Fibroblast of skin of abdomen (primary cell): ENCODE data around the gene SAV1.
"Not testable (repeated sequence)": the region's sequence is repeated elsewhere in the genome, so short reads cannot be mapped to it uniquely, and the experiment has no call there.

Experiments used
- DNase-seq: peaks from one replicate; pipeline ENCODE4 v3.0.0-alpha.2; 2013

SAV1 gene

GRCh38 chr14:50665300-50665699 is 2.8 kb downstream of the SAV1 start:
- DNase-seq, result not testable (repeated sequence)

- not testable (repeated sequence) for DNase-seq
Observed at GRCh38 chr14:50664579-50664978, 3.5 kb downstream of the SAV1 start.

DNA sequence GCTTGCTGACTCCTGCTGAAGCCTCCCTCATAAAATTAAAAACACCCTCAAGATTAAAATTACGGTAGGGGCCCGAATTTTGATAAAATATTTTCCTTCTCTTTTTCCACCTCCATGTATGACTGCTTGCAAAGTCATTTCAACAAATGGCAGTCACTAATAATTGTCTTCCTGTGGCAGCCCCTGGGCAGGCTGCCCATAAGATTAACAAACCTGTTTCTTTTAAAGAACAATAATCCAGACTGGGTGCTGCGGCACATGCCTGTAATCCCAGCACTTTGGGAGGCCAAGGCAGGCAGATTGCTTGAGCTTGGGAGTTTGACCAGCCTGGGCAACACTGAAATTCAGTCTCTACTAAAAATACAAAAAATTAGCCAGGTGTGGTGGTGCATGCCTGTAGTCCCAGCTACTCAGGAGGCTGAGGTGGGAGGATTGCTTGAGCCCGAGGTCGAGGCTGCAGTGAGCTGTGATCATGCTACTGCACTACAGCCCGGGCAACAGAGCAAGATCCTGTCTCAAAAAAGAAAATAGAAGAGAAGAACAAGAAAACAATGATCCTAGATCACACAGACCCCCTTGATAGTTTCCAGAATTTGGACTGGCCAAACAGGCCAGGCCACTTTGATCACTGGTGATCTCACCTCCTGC is 8.7 kb downstream of the SAV1 start:
- DNase-seq, result no peak

DNA sequence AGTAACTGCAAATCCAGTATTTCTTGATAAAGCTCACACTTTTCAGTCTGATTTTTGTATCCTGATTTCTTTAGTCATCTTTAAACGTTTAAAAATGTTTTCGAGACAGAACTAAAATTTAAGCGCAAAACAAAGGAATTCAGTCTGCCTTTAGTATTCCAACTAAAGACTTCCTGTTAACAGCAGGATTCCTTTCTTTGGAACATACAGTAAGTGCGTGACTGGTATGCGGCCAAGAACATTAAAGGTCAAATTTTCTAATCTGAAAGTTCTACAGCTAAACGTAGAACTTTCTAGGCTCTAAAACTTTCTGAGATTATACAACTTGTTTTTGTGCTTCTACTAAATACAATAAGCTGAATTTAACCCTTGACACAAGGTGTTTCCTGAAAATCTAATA is 9.9 kb downstream of the SAV1 start:
- DNase-seq, result peak; percentile 42

- no peak for DNase-seq
Observed at GRCh38 chr14:50657753-50658152, 10.4 kb downstream of the SAV1 start.

DNA sequence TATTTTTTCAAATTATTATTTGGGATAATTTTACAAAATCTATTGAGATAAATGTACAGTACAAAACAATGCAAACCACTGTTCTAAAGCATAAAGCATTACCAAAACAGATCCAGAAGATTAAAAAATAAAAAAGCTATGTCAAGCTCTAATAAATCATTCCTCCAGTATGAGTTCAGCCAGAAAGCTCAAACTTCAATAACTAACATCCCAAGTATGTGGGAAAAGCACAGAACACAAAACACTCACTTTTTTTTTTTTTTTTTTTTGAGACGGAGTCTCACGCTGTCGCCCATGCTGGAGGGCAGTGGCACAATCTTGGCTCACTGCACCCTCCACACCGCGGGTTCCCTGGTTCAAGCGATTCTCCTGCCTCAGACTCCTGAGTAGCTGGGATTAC is 11.3 kb downstream of the SAV1 start:
- DNase-seq, result peak; percentile 43

GRCh38 chr14:50649691-50650090 is 18.4 kb downstream of the SAV1 start:
- DNase-seq, result no peak

DNA sequence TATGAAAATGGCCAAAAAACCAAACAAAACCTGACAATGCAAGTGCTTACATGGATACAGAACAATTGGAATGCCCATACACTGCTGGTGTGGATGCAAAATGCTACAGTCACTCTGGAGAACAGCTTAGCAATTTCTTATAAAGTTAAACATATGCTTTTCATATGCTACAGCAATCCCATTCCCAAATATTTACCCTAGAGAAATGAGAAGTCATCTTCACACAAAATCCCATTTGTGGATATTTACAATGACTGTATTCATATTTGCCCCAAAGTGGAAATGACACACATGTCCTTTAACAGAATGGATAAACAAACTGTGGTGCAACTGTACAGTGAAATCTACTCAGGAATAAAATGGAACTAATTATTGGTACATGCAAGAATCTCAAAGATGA is 20.4 kb downstream of the SAV1 start:
- no peak for DNase-seq

DNA sequence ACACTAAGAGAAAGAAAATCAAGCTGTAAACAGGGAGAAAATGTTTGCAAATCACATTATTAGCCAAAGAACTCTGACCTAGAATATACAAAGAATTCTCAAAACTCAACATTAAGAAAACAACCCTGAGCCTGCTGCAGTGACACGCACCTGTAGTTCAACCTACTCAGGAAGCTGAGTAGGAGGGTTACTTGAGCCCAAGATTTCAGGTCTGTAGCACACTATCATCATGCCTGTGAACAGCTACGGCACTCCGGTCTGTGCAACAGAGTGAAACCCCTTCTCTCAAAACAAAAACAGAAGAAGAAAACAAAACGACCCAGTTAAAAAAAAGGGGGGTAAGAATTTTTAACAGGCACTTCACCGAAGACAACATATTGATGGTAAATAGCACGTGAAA is 20.8 kb downstream of the SAV1 start:
- no peak for DNase-seq

DNA sequence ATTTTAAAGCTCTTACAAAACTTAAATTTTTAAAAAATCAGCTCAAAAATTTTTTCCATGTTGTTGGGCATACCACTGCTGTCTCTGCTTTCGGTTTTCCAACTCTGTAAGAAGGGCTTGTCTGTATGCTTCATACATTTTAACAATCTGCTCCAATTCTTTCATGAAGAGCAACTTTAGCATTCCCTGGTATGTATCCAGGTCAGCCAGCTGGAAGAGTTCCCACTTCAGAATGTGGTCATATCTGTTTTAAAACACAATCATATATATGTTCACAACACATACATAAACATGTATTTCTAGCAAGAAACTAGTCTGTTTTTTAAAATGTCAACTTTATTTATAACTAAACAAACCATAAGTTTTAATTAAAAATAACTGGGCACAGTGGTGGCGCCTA is 33.0 kb downstream of the SAV1 start:
- DNase-seq, result peak; percentile 43

DNA sequence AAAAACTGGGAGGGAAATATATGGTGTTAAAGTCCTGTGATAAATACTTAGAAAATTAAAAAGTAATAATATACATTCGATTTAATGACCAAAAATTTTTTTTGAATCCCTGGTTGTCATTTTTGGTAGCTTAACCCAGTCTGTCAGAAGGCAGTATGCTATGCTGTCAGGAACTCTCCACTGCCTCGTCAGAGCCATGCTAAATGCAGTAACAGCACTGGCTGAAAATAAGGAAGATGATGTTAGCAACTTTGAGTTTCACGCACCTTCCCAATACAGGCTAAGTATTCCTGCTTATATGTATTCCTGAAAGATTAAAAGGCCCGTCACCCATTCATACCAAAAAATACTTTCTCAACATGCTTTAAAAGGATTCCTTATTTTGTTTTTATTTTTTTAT is 34.2 kb downstream of the SAV1 start:
- no peak for DNase-seq

GRCh38 chr14:50631408-50631821 is 36.7 kb downstream of the SAV1 start:
- DNase-seq, result peak; percentile 58

DNA sequence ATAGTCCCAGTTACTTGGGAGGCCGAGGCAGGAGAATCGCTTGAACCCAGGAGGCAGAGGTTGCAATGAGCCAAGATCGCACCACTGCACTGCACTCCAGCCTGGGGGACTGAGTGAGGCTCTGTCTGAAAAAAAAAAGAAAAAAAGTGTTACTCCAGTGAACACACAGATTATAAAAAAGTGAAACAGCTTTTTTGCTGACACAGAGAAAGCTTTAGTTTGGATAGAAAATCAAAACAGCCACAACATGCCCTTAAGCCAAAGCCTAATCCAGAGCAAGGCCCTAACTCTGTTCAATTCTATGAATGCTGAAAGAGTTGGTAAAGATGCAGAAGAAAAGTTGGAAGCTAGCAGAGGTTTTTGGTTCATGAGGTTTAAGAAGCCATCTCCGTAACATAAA is 43.2 kb downstream of the SAV1 start:
- DNase-seq, result not testable (repeated sequence)

DNA sequence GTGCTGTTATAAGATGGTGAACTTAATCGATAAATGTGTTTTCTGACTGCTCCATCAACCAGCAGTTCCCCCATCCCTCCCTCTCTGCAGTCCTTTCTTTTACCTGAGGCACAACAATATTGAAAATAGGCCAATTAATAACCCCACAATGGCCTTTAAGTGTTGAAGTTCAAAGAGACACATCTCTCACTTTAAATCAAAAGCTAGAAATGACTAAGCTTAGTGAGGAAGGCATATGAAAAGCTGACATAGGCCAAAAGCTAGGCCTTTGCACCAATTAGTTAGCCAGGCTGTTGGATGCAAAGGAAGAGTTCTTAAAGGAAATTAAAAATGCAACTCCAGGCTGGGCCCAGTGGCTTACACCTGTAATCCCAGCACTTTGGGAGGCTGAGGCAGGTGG is 43.7 kb downstream of the SAV1 start:
- DNase-seq, result no peak

- peak; percentile 13 for DNase-seq
Observed at GRCh38 chr14:50622978-50623377, 45.1 kb downstream of the SAV1 start.

DNA sequence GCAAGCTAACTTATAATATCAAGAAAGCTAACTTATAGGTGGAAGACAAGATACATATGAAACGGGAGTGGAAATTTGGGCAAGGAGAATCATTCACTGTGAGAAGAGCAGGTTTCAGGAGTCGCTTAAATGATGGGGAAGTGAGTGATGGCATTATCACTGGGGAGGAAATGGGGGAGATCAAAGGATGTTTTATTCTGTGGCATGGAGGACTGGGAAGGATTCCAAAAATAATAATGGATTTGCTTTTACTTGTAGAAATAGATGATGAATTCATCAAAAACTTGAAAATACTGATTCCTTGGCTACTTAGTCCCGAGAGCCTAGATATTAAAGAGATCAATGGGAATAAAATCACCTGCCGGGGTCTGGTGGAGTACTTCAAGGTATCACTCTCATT is 47.8 kb downstream of the SAV1 start:
- no peak for DNase-seq

DNA sequence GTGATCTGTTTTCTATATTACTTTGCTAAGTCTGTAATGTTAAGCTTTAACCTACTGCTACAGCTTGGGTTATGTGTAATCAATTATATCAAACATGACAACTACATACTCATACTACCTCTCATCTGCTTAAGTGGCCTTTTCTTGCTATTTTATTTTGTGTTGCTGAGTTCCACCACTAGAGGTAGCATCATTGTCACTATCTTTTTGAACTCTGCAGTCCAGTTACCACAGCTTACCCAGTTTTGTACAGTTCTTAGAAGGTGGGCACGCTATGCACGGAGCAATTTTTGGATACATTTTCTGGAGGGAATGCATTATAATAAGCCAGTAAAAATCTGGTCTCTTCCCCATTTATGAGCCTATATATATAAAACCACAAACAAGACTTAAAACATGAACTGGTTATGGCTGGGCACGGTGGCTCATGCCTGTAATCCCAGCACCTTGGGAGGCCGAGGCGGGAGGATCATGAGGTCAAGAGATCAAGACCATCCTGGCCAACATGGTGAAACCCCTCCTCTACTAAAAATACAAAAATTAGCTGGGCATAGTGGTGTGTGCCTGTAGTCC is 48.5 kb downstream of the SAV1 start:
- DNase-seq, result peak; percentile 48

DNA sequence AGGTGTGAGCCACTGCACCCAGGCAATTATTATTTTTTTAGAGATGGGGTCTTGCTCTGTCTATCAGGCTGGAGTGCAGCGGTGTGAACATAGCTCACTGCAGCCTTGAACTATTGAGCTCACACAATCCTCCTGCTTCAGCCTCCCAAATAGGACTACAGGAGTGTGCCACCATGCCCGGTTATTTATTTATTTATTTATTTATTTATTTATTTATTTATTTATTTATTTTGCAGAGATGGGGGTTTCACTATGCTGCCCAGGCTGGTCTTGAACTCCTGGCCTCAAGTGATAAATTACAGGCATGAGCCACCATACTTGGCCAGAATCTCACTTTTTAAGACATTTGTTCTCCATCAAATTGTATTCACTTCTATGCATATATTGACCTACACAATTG is 51.8 kb downstream of the SAV1 start:
- no peak for DNase-seq

GRCh38 chr14:50615552-50615951 is 52.6 kb downstream of the SAV1 start:
- peak; percentile 58 for DNase-seq

DNA sequence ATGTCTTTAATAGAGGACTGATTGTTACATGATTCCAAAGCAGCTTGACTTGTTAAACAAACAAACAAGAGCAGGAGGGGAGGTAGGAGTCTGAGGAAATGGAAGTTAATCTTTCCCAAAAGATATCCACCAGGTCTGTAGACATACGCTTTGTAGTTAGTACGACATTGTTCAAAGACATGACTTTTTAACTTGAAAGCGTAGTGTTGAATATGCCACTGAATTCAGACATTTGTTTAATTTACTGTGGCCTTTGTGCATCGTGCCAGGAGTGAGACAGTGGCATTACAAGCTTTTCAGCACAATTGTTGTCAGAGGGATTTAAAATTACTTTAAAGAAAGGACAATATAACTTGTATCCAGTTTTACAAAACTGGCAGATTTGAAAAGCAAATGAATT is 53.0 kb downstream of the SAV1 start:
- no peak for DNase-seq

- DNase-seq, result no peak
Observed at GRCh38 chr14:50612806-50613205, 55.3 kb downstream of the SAV1 start.

- no peak for DNase-seq
Observed at GRCh38 chr14:50610465-50610864, 57.6 kb downstream of the SAV1 start.

DNA sequence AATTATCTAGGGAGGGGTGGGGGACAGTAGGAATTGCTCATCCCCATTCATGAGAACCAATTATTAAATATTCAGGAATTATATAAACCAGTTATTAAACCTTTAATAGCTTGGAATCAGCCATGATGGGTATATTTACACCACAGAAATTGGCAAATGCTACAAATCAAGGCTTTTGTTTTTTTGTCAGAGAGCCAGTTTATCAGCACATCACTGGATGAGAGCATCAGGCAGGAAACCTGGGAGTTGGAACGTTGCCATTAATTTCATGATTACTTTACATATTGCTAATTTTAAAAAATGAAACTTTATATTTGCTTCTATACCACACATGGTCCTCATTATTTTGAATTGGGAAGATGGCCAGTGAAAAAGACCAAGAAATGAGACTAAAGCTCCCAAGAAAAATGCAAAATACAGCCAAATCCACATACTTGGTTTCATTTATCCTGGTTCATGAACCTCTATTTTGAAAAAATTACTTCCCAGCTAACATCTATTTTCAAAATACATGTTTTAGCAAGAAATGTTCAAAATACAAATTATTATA is 59.7 kb downstream of the SAV1 start:
- peak; percentile 67 for DNase-seq

GRCh38 chr14:50607761-50608160 is 60.3 kb downstream of the SAV1 start:
- DNase-seq, result no peak

GRCh38 chr14:50607181-50607580 is 60.9 kb downstream of the SAV1 start:
- peak; percentile 86 for DNase-seq
